HUES6 (cell line): ENCODE data around the gene VENTX.
"Not testable (repeated sequence)": the region's sequence is repeated elsewhere in the genome, so short reads cannot be mapped to it uniquely, and the experiment has no call there.

Source experiments
- H3K27ac ChIP-seq: 2 replicates; pipeline ENCODE4 v1.7.0; 2013; ENCODE audit warnings: low read depth, mild to moderate bottlenecking, low read length, inconsistent platforms
- H3K27me3 ChIP-seq: 2 replicates; pipeline ENCODE4 v1.6.1; 2013; ENCODE audit warnings: low read length; ENCODE audit not compliant: control insufficient read depth, insufficient read depth
- H3K36me3 ChIP-seq: 2 replicates; pipeline ENCODE4 v1.6.1; 2013; ENCODE audit warnings: low read length; ENCODE audit not compliant: control insufficient read depth, insufficient read depth
- H3K4me1 ChIP-seq: 2 replicates; pipeline ENCODE4 v1.6.1; 2013; ENCODE audit warnings: low read length; ENCODE audit not compliant: control insufficient read depth, insufficient read depth
- H3K4me3 ChIP-seq: 2 replicates; pipeline ENCODE4 v1.5.1; 2013; ENCODE audit warnings: low read depth, low read length
- H3K9ac ChIP-seq: one replicate; pipeline ENCODE4 v1.6.1; 2013; ENCODE audit warnings: mild to moderate bottlenecking, low read length
- H3K9me3 ChIP-seq: 2 replicates; pipeline ENCODE4 v1.6.1; 2013; ENCODE audit warnings: low read depth, low read length; ENCODE audit not compliant: control insufficient read depth, insufficient read depth

VENTX gene

GRCh38 chr10:133229265-133230043, 8.2 kb upstream of the VENTX start:
- Histone ChIP-seq H3K36me3 (no peaks in the 10 kb centered on the region), H3K9ac (no peak overlapping the region)

GRCh38 chr10:133230044-133230361, 7.7 kb upstream of the VENTX start, which contains the start of gene UTF1:
TSS of gene UTF1 (plus strand) at chr10:133230217. CDS start at chr10:133230289, 72 bp downstream.
- Histone ChIP-seq H3K9ac (peak within 1 kb of the TSS; percentile 70), H3K9me3 (no peaks in the 10 kb centered on the region), H3K36me3 (no peaks in the 10 kb centered on the region), H3K4me3 (peak within 1 kb of the TSS; percentile 58), H3K27ac (no peak within 1 kb of the TSS), H3K4me1 (peaks cover 43% of the 10 kb centered on the region), H3K27me3 (peaks cover 79% of the 10 kb centered on the region)

More at GRCh38 chr10:133229265-133230043, 8.2 kb upstream of the VENTX start:
- Histone ChIP-seq H3K4me1 (peaks cover 48% of the 10 kb centered on the region), H3K9me3 (no peaks in the 10 kb centered on the region), H3K27me3 (peaks cover 75% of the 10 kb centered on the region), H3K4me3 (peak overlapping the region; percentile 58), H3K27ac (no peak overlapping the region)

GRCh38 chr10:133230387-133231195, 7.1 kb upstream of the VENTX start:
- peaks cover 37% of the 10 kb centered on the region for H3K4me1 ChIP-seq
- H3K9ac ChIP-seq = peak overlapping the region; percentile 70
- no peaks in the 10 kb centered on the region for H3K36me3 ChIP-seq
- H3K4me3 ChIP-seq = peak overlapping the region; percentile 58
- H3K27me3 ChIP-seq = peaks cover 85% of the 10 kb centered on the region
- no peaks in the 10 kb centered on the region for H3K9me3 ChIP-seq
- H3K27ac ChIP-seq = no peak overlapping the region

GRCh38 chr10:133231244-133231945, 6.3 kb upstream of the VENTX start:
- no peaks in the 10 kb centered on the region for H3K36me3 ChIP-seq
- peak overlapping the region; percentile 58 for H3K4me3 ChIP-seq
- no peaks in the 10 kb centered on the region for H3K9me3 ChIP-seq
- peaks cover 90% of the 10 kb centered on the region for H3K27me3 ChIP-seq
- H3K9ac ChIP-seq = peak overlapping the region; percentile 70
- peaks cover 34% of the 10 kb centered on the region for H3K4me1 ChIP-seq
- H3K27ac ChIP-seq = peak overlapping the region; percentile 64

GRCh38 chr10:133231946-133232574, 5.6 kb upstream of the VENTX start:
- Histone ChIP-seq H3K4me1 (peaks cover 34% of the 10 kb centered on the region), H3K36me3 (no peaks in the 10 kb centered on the region), H3K9me3 (no peaks in the 10 kb centered on the region), H3K4me3 (peak overlapping the region; percentile 58), H3K27me3 (peaks cover 90% of the 10 kb centered on the region), H3K27ac (peak overlapping the region; percentile 64), H3K9ac (peak overlapping the region; percentile 70)

- peak overlapping the region; percentile 35 for H3K9ac ChIP-seq
- not testable (repeated sequence) for H3K9me3 ChIP-seq, H3K27ac ChIP-seq, H3K36me3 ChIP-seq
- H3K4me1 ChIP-seq = peaks cover 41% of the 10 kb centered on the region
- peaks cover 93% of the 10 kb centered on the region for H3K27me3 ChIP-seq
- peak overlapping the region; percentile 74; the same call in 1 of the 2 replicates for H3K4me3 ChIP-seq
These were observed 2.9 kb upstream of the VENTX start for GRCh38 chr10:133234796-133235195.

GRCh38 chr10:133235265-133235855, 2.3 kb upstream of the VENTX start:
- H3K27me3 ChIP-seq = peaks cover 89% of the 10 kb centered on the region
- H3K36me3 ChIP-seq = no peaks in the 10 kb centered on the region
- H3K27ac ChIP-seq = no peak overlapping the region
- H3K4me1 ChIP-seq = peaks cover 41% of the 10 kb centered on the region
- H3K9ac ChIP-seq = peak overlapping the region; percentile 35
- H3K4me3 ChIP-seq = peak overlapping the region; percentile 74
- no peaks in the 10 kb centered on the region for H3K9me3 ChIP-seq

- H3K36me3 ChIP-seq = no peaks in the 10 kb centered on the region
- H3K9me3 ChIP-seq = no peaks in the 10 kb centered on the region
- no peak overlapping the region; the same call in 1 of the 2 replicates for H3K27ac ChIP-seq
- peaks cover 86% of the 10 kb centered on the region for H3K27me3 ChIP-seq
- H3K4me1 ChIP-seq = peaks cover 41% of the 10 kb centered on the region
- H3K4me3 ChIP-seq = peak overlapping the region; percentile 74
- H3K9ac ChIP-seq = peak overlapping the region; percentile 73
These were observed 1.7 kb upstream of the VENTX start for GRCh38 chr10:133235932-133236331.

GRCh38 chr10:133236401-133237240, 1.0 kb upstream of the VENTX start:
- Histone ChIP-seq H3K9ac (peak overlapping the region; percentile 92), H3K4me1 (peaks cover 35% of the 10 kb centered on the region), H3K36me3 (peaks cover 1% of the 10 kb centered on the region; the same call in 1 of the 2 replicates), H3K9me3 (no peaks in the 10 kb centered on the region), H3K27ac (peak overlapping the region; percentile 72; the same call in 1 of the 2 replicates), H3K4me3 (peak overlapping the region; percentile 74), H3K27me3 (peaks cover 87% of the 10 kb centered on the region)
